Type B pancreatic cell (in vitro differentiated cells): ENCODE data around the gene TPK1. TPM values are rescaled to one million over a fixed set of nuclear protein-coding genes. Genes with fewer than 3 reads are reported as not detected.

Experiments
- DNase-seq: peaks from one replicate; pipeline ENCODE4 v3.0.0; 2021; ENCODE audit warnings: mixed read lengths; ENCODE audit not compliant: unreplicated experiment; ENCODE audit errors: extremely low spot score
- H3K27ac Mint-ChIP-seq: 2 replicates; pipeline ENCODE4 v1.8.0; 2021; ENCODE audit warnings: mild to moderate bottlenecking, mixed read lengths
- H3K27me3 Mint-ChIP-seq: 2 replicates; pipeline ENCODE4 v1.8.0; 2021; ENCODE audit warnings: mixed read lengths
- H3K36me3 Mint-ChIP-seq: 2 replicates; pipeline ENCODE4 v1.8.0; 2021; ENCODE audit warnings: mixed read lengths
- H3K4me1 Mint-ChIP-seq: one replicate; pipeline ENCODE4 v1.8.0; 2021; ENCODE audit warnings: mixed read lengths; ENCODE audit not compliant: unreplicated experiment
- H3K4me3 Mint-ChIP-seq: 2 replicates; pipeline ENCODE4 v1.8.0; 2021; ENCODE audit warnings: mild to moderate bottlenecking, mixed read lengths
- H3K9me3 Mint-ChIP-seq: 2 replicates; pipeline ENCODE4 v1.8.0; 2021; ENCODE audit warnings: mixed read lengths
- CTCF ChIP-seq: fragments of 200-600 bp; sonication (generic); conservative IDR thresholded peaks from 2 replicates; pipeline ENCODE4 v1.5.0; 2021; ENCODE audit warnings: antibody characterized with exemption, mild to moderate bottlenecking
- total RNA-seq: library from RNA; stranded (reverse); gene quantifications from 2 replicates; pipeline ENCODE4 v1.2.1, GENCODE V29; 2021; ENCODE audit warnings: low replicate concordance

TPK1 gene
- total RNA-seq, 1 donor from 2014 or later = 3.2 TPM

- no peak for DNase-seq
- Mint-ChIP-seq H3K36me3 (no peaks in the 10 kb centered on the region), H3K9me3 (no peaks in the 10 kb centered on the region), H3K27me3 (no peaks in the 10 kb centered on the region), H3K27ac (no peak overlapping the region), H3K4me1 (no peaks in the 10 kb centered on the region), H3K4me3 (no peak overlapping the region)
- TF ChIP-seq CTCF = no peak
Measured at GRCh38 chr7:144516729-144517525, 318.9 kb downstream of the TPK1 start.

- Mint-ChIP-seq H3K27ac (no peak overlapping the region), H3K9me3 (no peaks in the 10 kb centered on the region), H3K4me1 (no peaks in the 10 kb centered on the region), H3K27me3 (peaks cover 9% of the 10 kb centered on the region), H3K36me3 (no peaks in the 10 kb centered on the region), H3K4me3 (no peak overlapping the region)
- TF ChIP-seq CTCF = peak; percentile 49
- no peak for DNase-seq
Measured at GRCh38 chr7:144513334-144513733, 322.5 kb downstream of the TPK1 start.

GRCh38 chr7:144510621-144511020, 325.2 kb downstream of the TPK1 start:
- Mint-ChIP-seq H3K9me3 (no peaks in the 10 kb centered on the region), H3K36me3 (no peaks in the 10 kb centered on the region), H3K27ac (no peak overlapping the region), H3K4me1 (no peaks in the 10 kb centered on the region), H3K4me3 (no peak overlapping the region), H3K27me3 (peaks cover 9% of the 10 kb centered on the region)
- no peak for DNase-seq
- no peak for TF ChIP-seq CTCF

GRCh38 chr7:144508702-144509101, 327.2 kb downstream of the TPK1 start:
- Mint-ChIP-seq H3K4me1 (no peaks in the 10 kb centered on the region), H3K27ac (no peak overlapping the region), H3K27me3 (peaks cover 9% of the 10 kb centered on the region), H3K36me3 (no peaks in the 10 kb centered on the region), H3K4me3 (no peak overlapping the region), H3K9me3 (no peaks in the 10 kb centered on the region)
- no peak for DNase-seq
- TF ChIP-seq CTCF = no peak

GRCh38 chr7:144503215-144503614, 332.6 kb downstream of the TPK1 start:
- H3K36me3 Mint-ChIP-seq = no peaks in the 10 kb centered on the region
- H3K9me3 Mint-ChIP-seq = no peaks in the 10 kb centered on the region
- no peaks in the 10 kb centered on the region for H3K4me1 Mint-ChIP-seq
- no peak for TF ChIP-seq CTCF
- H3K27me3 Mint-ChIP-seq = no peaks in the 10 kb centered on the region
- no peak overlapping the region for H3K4me3 Mint-ChIP-seq
- DNase-seq = no peak
- H3K27ac Mint-ChIP-seq = no peak overlapping the region
